GM18867 (cell line): ENCODE results near the gene NFATC4.
"Not testable (repeated sequence)": the region's sequence is repeated elsewhere in the genome, so short reads cannot be mapped to it uniquely, and the experiment has no call there.

ENCODE experiments used
- ATAC-seq: cut with Tn5 transposase; IDR thresholded peaks from one replicate; pipeline ENCODE4 v1.9.1; 2021; ENCODE audit warnings: mild to moderate bottlenecking, moderate library complexity; ENCODE audit not compliant: unreplicated experiment

NFATC4 gene

GRCh38 chr14:24338843-24339242, 29.1 kb upstream of the NFATC4 start:
- ATAC-seq: no peak

- peak; percentile 91 for ATAC-seq
Observed at GRCh38 chr14:24339284-24340151, 28.5 kb upstream of the NFATC4 start, which contains the start of gene RIPK3. Gene RIPK3 (minus strand): TSS chr14:24339991. CDS start chr14:24339826, 165 bp downstream.

- ATAC-seq: no peak
Observed at GRCh38 chr14:24340606-24341005, 27.4 kb upstream of the NFATC4 start.

- ATAC-seq: no peak
Observed at GRCh38 chr14:24342889-24343288, 25.1 kb upstream of the NFATC4 start.

GRCh38 chr14:24343795-24344660, 24.0 kb upstream of the NFATC4 start:
- ATAC-seq: no peak

GRCh38 chr14:24347134-24347533, 20.9 kb upstream of the NFATC4 start:
- ATAC-seq: no peak

GRCh38 chr14:24348186-24348585, 19.8 kb upstream of the NFATC4 start:
- no peak for ATAC-seq

- ATAC-seq: no peak
Observed at GRCh38 chr14:24349742-24350141, 18.2 kb upstream of the NFATC4 start.

GRCh38 chr14:24351517-24351916, 16.5 kb upstream of the NFATC4 start:
- ATAC-seq: no peak

- no peak for ATAC-seq
Observed at GRCh38 chr14:24353559-24354481, 14.2 kb upstream of the NFATC4 start.

- not testable (repeated sequence) for ATAC-seq
Observed at GRCh38 chr14:24354482-24354825, 13.5 kb upstream of the NFATC4 start.

GRCh38 chr14:24355009-24355408, 13.0 kb upstream of the NFATC4 start:
- no peak for ATAC-seq

- ATAC-seq: no peak
Observed at GRCh38 chr14:24356208-24356607, 11.8 kb upstream of the NFATC4 start.

- no peak for ATAC-seq
Observed at GRCh38 chr14:24360281-24360680, 7.7 kb upstream of the NFATC4 start.

GRCh38 chr14:24361326-24361725, 6.7 kb upstream of the NFATC4 start:
- ATAC-seq: no peak

GRCh38 chr14:24362241-24362960, 5.6 kb upstream of the NFATC4 start:
- ATAC-seq: no peak

- ATAC-seq: no peak
Observed at GRCh38 chr14:24363401-24363800, 4.6 kb upstream of the NFATC4 start.

- ATAC-seq: no peak
Observed at GRCh38 chr14:24364841-24365240, 3.1 kb upstream of the NFATC4 start.

- ATAC-seq: peak; percentile 67
Observed at GRCh38 chr14:24365600-24366412, 2.2 kb upstream of the NFATC4 start.
